ENCODE results near the gene FBLN5.

GRCh38 chr14:91987192-91987591 lies 39.7 kb upstream of the FBLN5 start:
- TF ChIP-seq CTCF (IDR thresholded peaks at IDR 0.05): no peak
- no peak for TF ChIP-seq POLR2A (IDR thresholded peaks at IDR 0.05)

Data from right lobe of liver (tissue), 4 donors.